Esophagus squamous epithelium (tissue), 5 donors: ENCODE results near the gene NAA20. TPM values are rescaled to one million over a fixed set of nuclear protein-coding genes. Genes with fewer than 3 reads are reported as not detected.

Source experiments
- DNase-seq: peaks from one replicate; lab custom pipeline; 2025; lab: John Stamatoyannopoulos, UW
- H3K27ac ChIP-seq, 4 donors: fragments of 200-600 bp; sonication (generic); one replicate each; pipeline ENCODE4 v1.5.1; 2016 to 2019; ENCODE audit warnings: mild to moderate bottlenecking in 1 of 4
- H3K27me3 ChIP-seq, 4 donors: fragments of 200-600 bp; sonication (generic); 1 replicate in 3 of 4; 2 replicates in 1 of 4; pipeline versions ENCODE4 v1.5.1 to v1.6.0; 2017 to 2021; ENCODE audit warnings: antibody characterized with exemption in 1 of 4
- H3K36me3 ChIP-seq, 3 donors: fragments of 200-600 bp; sonication (generic); one replicate each; pipeline ENCODE4 v1.5.1; 2016 to 2019
- H3K4me1 ChIP-seq, 3 donors: fragments of 200-600 bp; sonication (generic); one replicate each; pipeline ENCODE4 v1.5.1; 2017 to 2019
- H3K4me3 ChIP-seq, 4 donors: fragments of 200-600 bp; sonication (generic); 1 replicate in 3 of 4; 2 replicates in 1 of 4; pipeline ENCODE4 v1.5.1; 2016 to 2019; ENCODE audit warnings: mild to moderate bottlenecking in 2 of 4, moderate library complexity in 1 of 4
- H3K9me3 ChIP-seq, 3 donors: fragments of 200-600 bp; sonication (generic); one replicate each; pipeline ENCODE4 v1.5.1; 2016 to 2019
- CTCF ChIP-seq, 6 experiments: fragments of 450-650 bp in 4 of 6; fragments of 200-600 bp in 2 of 6; sonication (generic) in 2 of 6; IDR thresholded peaks; one replicate each; pipeline ENCODE4 v1.5.1; 2016 to 2019; ENCODE audit warnings: antibody characterized with exemption in 6 of 6, mild to moderate bottlenecking in 4 of 6, moderate library complexity in 4 of 6
- POLR2A ChIP-seq, 4 donors: fragments of 450-650 bp; IDR thresholded peaks; one replicate each; pipeline ENCODE4 v1.6.1; 2017; ENCODE audit warnings: antibody characterized with exemption in 4 of 4, mild to moderate bottlenecking in 4 of 4, moderate library complexity in 3 of 4
- WGBS, 2 donors: methylation state at CpG; one replicate each; pipeline ENCODE4 v1.1.5; 2018; 5-methylcytosine and 5-hydroxymethylcytosine counted together
- intact Hi-C: fragments of 100-400 bp; cut with DNase I; formaldehyde crosslinking; loops from one replicate; pipeline ENCODE4 v1.15.0; 2022
- total RNA-seq, 4 donors: library from RNA; depleted of rRNA; stranded (reverse); fragments of >200 nt; gene quantifications; one replicate each; pipeline ENCODE4 v1.1.0, GENCODE V29; 2016
- donor health status: DM: yes; HTN: yes; CAD: no.

Gene NAA20
- 100 to 1,000 TPM; 115 to 164 (median 139) TPM for total RNA-seq

- Histone ChIP-seq H3K9me3 (no peaks in the 10 kb centered on the region), H3K36me3 (peaks cover 0 to 17% (median 0%) of the 10 kb centered on the region in 3 donors), H3K27ac (peak within 1 kb of the TSS; percentile 81 to 96 (median 94)), H3K4me1 (peaks cover 20 to 69% (median 38%) of the 10 kb centered on the region in 3 donors), H3K4me3 (peak within 1 kb of the TSS; percentile 72 to 99 (median 84)), H3K27me3 (no peaks in the 10 kb centered on the region)
- DNase-seq, result peak; percentile 42
- WGBS, 2 donors, result 0 to 1% methylated on average over 12 to 26 of the region's 81 CpGs
- intact Hi-C loops, result loop anchor here (5.0 kb wide), 1 partner anchor 330 kb away; no protein-coding TSS in a partner anchor
- TF ChIP-seq POLR2A (IDR thresholded peaks at IDR 0.05) (peak in 2 of 4 donors; percentile 47 to 68), CTCF (IDR thresholded peaks at IDR 0.05) (peak; percentile 69 to 92 (median 88))
Observed at GRCh38 chr20:20017001-20017843, at the start of gene NAA20. NAA20 (plus strand) TSS chr20:20017362; CDS start chr20:20017397, 35 bp downstream.

- WGBS, 2 donors, result 78 to 91% methylated on average over 5 of the region's 5 CpGs
- H3K27me3 ChIP-seq, result no peaks in the 10 kb centered on the region
- no peaks in the 10 kb centered on the region for H3K9me3 ChIP-seq
- peaks cover 0 to 79% (median 7%) of the 10 kb centered on the region in 3 donors for H3K36me3 ChIP-seq
- no peak for DNase-seq
- TF ChIP-seq POLR2A (IDR thresholded peaks at IDR 0.05) (no peak), CTCF (IDR thresholded peaks at IDR 0.05) (no peak)
- intact Hi-C loops, result no loop called here
- peaks cover 14 to 60% (median 29%) of the 10 kb centered on the region in 3 donors for H3K4me1 ChIP-seq
- no peak overlapping the region for H3K4me3 ChIP-seq
- no peak overlapping the region for H3K27ac ChIP-seq
Observed at GRCh38 chr20:19967445-19967844, 49.7 kb upstream of the NAA20 start.

- no peak for DNase-seq
- no peaks in the 10 kb centered on the region for H3K9me3 ChIP-seq
- H3K27ac ChIP-seq, result peak overlapping the region in 1 of 4 donors; percentile 52
- WGBS, 2 donors, result 75 to 84% methylated on average over 7 of the region's 7 CpGs
- peaks cover 15 to 62% (median 30%) of the 10 kb centered on the region in 3 donors for H3K4me1 ChIP-seq
- H3K36me3 ChIP-seq, result peaks cover 0 to 76% (median 8%) of the 10 kb centered on the region in 3 donors
- H3K4me3 ChIP-seq, result no peak overlapping the region
- H3K27me3 ChIP-seq, result no peaks in the 10 kb centered on the region
- TF ChIP-seq POLR2A (IDR thresholded peaks at IDR 0.05) (no peak), CTCF (IDR thresholded peaks at IDR 0.05) (no peak)
- intact Hi-C loops, result no loop called here
Observed at GRCh38 chr20:19968028-19968427, 49.1 kb upstream of the NAA20 start.

GRCh38 chr20:19968466-19969073 is 48.6 kb upstream of the NAA20 start:
- H3K4me1 ChIP-seq, result peaks cover 21 to 66% (median 36%) of the 10 kb centered on the region in 3 donors
- intact Hi-C loops, result no loop called here
- WGBS, 2 donors, result 54 to 55% methylated on average over 3 to 4 of the region's 4 CpGs
- peaks cover 0 to 70% (median 8%) of the 10 kb centered on the region in 3 donors for H3K36me3 ChIP-seq
- H3K27me3 ChIP-seq, result no peaks in the 10 kb centered on the region
- H3K9me3 ChIP-seq, result no peaks in the 10 kb centered on the region
- DNase-seq, result no peak
- peak overlapping the region in 2 of 4 donors; percentile 39 to 62 for H3K27ac ChIP-seq
- TF ChIP-seq CTCF (IDR thresholded peaks at IDR 0.05) (no peak), POLR2A (IDR thresholded peaks at IDR 0.05) (no peak)
- H3K4me3 ChIP-seq, result no peak overlapping the region
